Measurements from ENCODE around the gene ELF4. TPM values are rescaled to one million over a fixed set of nuclear protein-coding genes. Genes with fewer than 3 reads are reported as not detected.
A peak's percentile ranks its signal among the peaks of the same experiment; 100 is the strongest.

The ELF4 gene
- total and polyA plus RNA-seq, 9 of the 15 experiments (the other 6 are each of a cell fraction or from before 2014, with no cell fraction given), result 5.9 to 55.8 (median 25.2) TPM

- TF ChIP-seq BHLHE40 (IDR thresholded peaks at IDR 0.05; ENCODE audit: low read length) (no peak), RAD51 (IDR thresholded peaks at IDR 0.05; ENCODE audit: borderline replicate concordance, low read depth) (no peak), FOSL1 (tag; conservative IDR thresholded peaks at IDR 0.05) (0 out of 2 replicates have a peak, but pooled peaks have one; percentile 19), CREB3 (tag; conservative IDR thresholded peaks at IDR 0.05; ENCODE audit: low read depth) (no peak), GABPB2 (CRISPR knock-in tag; conservative IDR thresholded peaks at IDR 0.05) (no peak), THAP7 (CRISPR knock-in tag; IDR thresholded peaks at IDR 0.05) (no peak), ZNF551 (CRISPR knock-in tag; IDR thresholded peaks at IDR 0.05) (no peak), CBX8 (IDR thresholded peaks at IDR 0.05; ENCODE audit: borderline replicate concordance, extremely low read depth, low read depth, low read length, poor library complexity, severe bottlenecking) (no peak), EGR1 (conservative IDR thresholded peaks at IDR 0.05) (no peak), ZNF146 (CRISPR knock-in tag; IDR thresholded peaks at IDR 0.05; ENCODE audit: unreplicated experiment) (no peak), CCAR2 (IDR thresholded peaks at IDR 0.05; ENCODE audit: low read depth, low read length) (no peak), RAD21 (CRISPR knock-in tag; conservative IDR thresholded peaks at IDR 0.05 in 1 of 2, IDR thresholded peaks at IDR 0.05 in 1 of 2) (no peak), ZBTB33 (CRISPR knock-in tag; IDR thresholded peaks at IDR 0.05) (peak; percentile 9; the same call in 1 of the 2 replicates), BACH1 (tag; IDR thresholded peaks at IDR 0.05) (0 out of 2 replicates have a peak, but pooled peaks have one; percentile 24), POLR2G (IDR thresholded peaks at IDR 0.05; ENCODE audit: low read depth, low read length) (no peak), ZZZ3 (IDR thresholded peaks at IDR 0.05) (no peak)
Measured at GRCh38 chrX:130120321-130120731, 10.0 kb upstream of the ELF4 start (continued).

All from K562 (cell line).